ENCODE results near the gene LRGUK. TPM values are rescaled to one million over a fixed set of nuclear protein-coding genes. Genes with fewer than 3 reads are reported as not detected.

LRGUK gene
- total and polyA plus RNA-seq, 2 donors (not counting 1 experiment from before 2014, with no cell fraction given) = 0.27 to 0.49 TPM

- Histone ChIP-seq H3K79me2 (ENCODE audit: control insufficient read depth, insufficient read depth, low read length) (no peaks in the 10 kb centered on the region), H2AFZ (ENCODE audit: insufficient read depth, low read depth, low read length, poor library complexity, severe bottlenecking) (no peak overlapping the region), H3K4me2 (replicated peaks; ENCODE audit: low read depth, low read length, poor library complexity, severe bottlenecking) (no peak overlapping the region), H3K4me3 (ENCODE audit: control extremely low read depth in 1 of 5, extremely low read depth in 1 of 5, insufficient read depth in 1 of 5, low read depth in 2 of 5, low read length in 4 of 5) (no peak overlapping the region), H3K27me3 (replicated peaks in 1 of 4; ENCODE audit: control extremely low read depth in 1 of 4, control insufficient read depth in 3 of 4, insufficient read depth in 4 of 4, low read length in 3 of 4) (no peaks in the 10 kb centered on the region), H3K9me3 (ENCODE audit: control extremely low read depth in 1 of 3, control insufficient read depth in 2 of 3, insufficient read depth in 1 of 3, low read length in 2 of 3) (no peaks in the 10 kb centered on the region), H3K9ac (ENCODE audit: low read length) (no peak overlapping the region), H3K36me3 (replicated peaks in 1 of 2; ENCODE audit: control extremely low read depth in 1 of 2, control insufficient read depth in 1 of 2, extremely low read depth in 1 of 2, insufficient read depth in 2 of 2, low read length in 1 of 2) (no peaks in the 10 kb centered on the region), H3K4me1 (ENCODE audit: control insufficient read depth in 2 of 2, insufficient read depth in 2 of 2, low read length in 2 of 2) (no peaks in the 10 kb centered on the region), H3K27ac (ENCODE audit: low read length in 2 of 2) (no peak overlapping the region), H4K20me1 (ENCODE audit: control insufficient read depth, insufficient read depth, low read length, poor library complexity, severe bottlenecking) (no peaks in the 10 kb centered on the region)
- H3K27me3 Mint-ChIP-seq = peaks cover 9% of the 10 kb centered on the region
- intact Hi-C loops (cut with micrococcal nuclease) = no loop called here
- no peak for TF ChIP-seq CTCF (IDR thresholded peaks at IDR 0.05)
- TF ChIP-seq EZH2 (IDR thresholded peaks at IDR 0.05; ENCODE audit: borderline replicate concordance, insufficient read depth, low read depth, low read length, poor library complexity, severe bottlenecking) = no peak
- POLR2A ChIA-PET = no interaction called here
- DNase-seq (no peak), ATAC-seq (ENCODE audit: low read depth) (no peak)
- H3K9me3 Mint-ChIP-seq (ENCODE audit: insufficient read depth) = no peaks in the 10 kb centered on the region
- no peaks in the 10 kb centered on the region for H3K4me1 Mint-ChIP-seq
- no peak overlapping the region for H3K27ac Mint-ChIP-seq
- CTCF ChIA-PET = no interaction called here
- H3K4me3 Mint-ChIP-seq = no peak overlapping the region
Measured at GRCh38 chr7:134211817-134212216, 84.7 kb downstream of the LRGUK start.

- TF ChIP-seq EZH2 (IDR thresholded peaks at IDR 0.05; ENCODE audit: borderline replicate concordance, insufficient read depth, low read depth, low read length, poor library complexity, severe bottlenecking) (no peak), CTCF (IDR thresholded peaks at IDR 0.05) (no peak)
- ATAC-seq (ENCODE audit: low read depth) = no peak
- intact Hi-C loops (cut with micrococcal nuclease) = no loop called here
- no peak overlapping the region for H3K4me3 Mint-ChIP-seq
- no peak overlapping the region for H3K27ac ChIP-seq (ENCODE audit: low read length in 2 of 2)
- no peak overlapping the region for H3K27ac Mint-ChIP-seq
- DNase-seq = no peak
- no peaks in the 10 kb centered on the region for H3K27me3 ChIP-seq (replicated peaks in 1 of 4; ENCODE audit: control extremely low read depth in 1 of 4, control insufficient read depth in 3 of 4, insufficient read depth in 4 of 4, low read length in 3 of 4)
- no peaks in the 10 kb centered on the region for H3K4me1 ChIP-seq (ENCODE audit: control insufficient read depth in 2 of 2, insufficient read depth in 2 of 2, low read length in 2 of 2)
- ChIA-PET CTCF (no interaction called here), POLR2A (no interaction called here)
- H3K4me1 Mint-ChIP-seq = no peaks in the 10 kb centered on the region
- H3K9me3 Mint-ChIP-seq (ENCODE audit: insufficient read depth) = no peaks in the 10 kb centered on the region
- H3K27me3 Mint-ChIP-seq = peaks cover 9% of the 10 kb centered on the region
- H3K9ac ChIP-seq (ENCODE audit: low read length) = no peak overlapping the region
- WGBS (ENCODE audit: insufficient coverage) = 67% methylated on average over 11 of the region's 13 CpGs
- no peaks in the 10 kb centered on the region for H3K36me3 ChIP-seq (replicated peaks in 1 of 2; ENCODE audit: control extremely low read depth in 1 of 2, control insufficient read depth in 1 of 2, extremely low read depth in 1 of 2, insufficient read depth in 2 of 2, low read length in 1 of 2)
- H3K9me3 ChIP-seq (ENCODE audit: control extremely low read depth in 1 of 3, control insufficient read depth in 2 of 3, insufficient read depth in 1 of 3, low read length in 2 of 3) = no peaks in the 10 kb centered on the region
- no peak overlapping the region for H3K4me3 ChIP-seq (ENCODE audit: control extremely low read depth in 1 of 5, extremely low read depth in 1 of 5, insufficient read depth in 1 of 5, low read depth in 2 of 5, low read length in 4 of 5)
- H3K4me2 ChIP-seq (replicated peaks; ENCODE audit: low read depth, low read length, poor library complexity, severe bottlenecking) = no peak overlapping the region
- no peaks in the 10 kb centered on the region for H3K79me2 ChIP-seq (ENCODE audit: control insufficient read depth, insufficient read depth, low read length)
- H4K20me1 ChIP-seq (ENCODE audit: control insufficient read depth, insufficient read depth, low read length, poor library complexity, severe bottlenecking) = no peaks in the 10 kb centered on the region
- H2AFZ ChIP-seq (ENCODE audit: insufficient read depth, low read depth, low read length, poor library complexity, severe bottlenecking) = no peak overlapping the region
Measured at GRCh38 chr7:134212576-134213546, 85.7 kb downstream of the LRGUK start.
